ENCODE measurements around the gene MAP3K7. TPM values are rescaled to one million over a fixed set of nuclear protein-coding genes. Genes with fewer than 3 reads are reported as not detected.

The MAP3K7 gene
- total and polyA plus RNA-seq, 2 of the 8 experiments (the other 6 are each of a cell fraction or from before 2014, with no cell fraction given), result 27.3 to 34.8 TPM

DNA sequence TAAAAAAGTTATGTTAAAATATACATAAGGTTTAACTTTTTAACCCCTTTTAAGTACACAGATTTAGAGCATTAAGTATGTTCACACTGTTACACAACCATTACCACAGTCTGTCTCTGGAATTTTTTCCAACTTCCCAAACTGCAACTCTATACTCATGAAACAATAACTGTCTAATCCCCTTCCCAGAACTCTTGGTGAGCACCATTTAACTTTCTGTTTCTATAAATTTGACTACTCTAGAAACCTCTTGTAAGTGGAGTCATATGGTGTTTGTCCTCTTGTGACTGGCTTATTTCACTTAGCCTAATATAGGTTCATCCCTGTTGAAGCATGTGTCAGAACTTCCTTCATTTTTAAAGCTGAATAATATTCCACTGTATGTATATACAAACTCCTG is 98.1 kb downstream of the MAP3K7 start (continued):
- TF ChIP-seq, protein P1, sequence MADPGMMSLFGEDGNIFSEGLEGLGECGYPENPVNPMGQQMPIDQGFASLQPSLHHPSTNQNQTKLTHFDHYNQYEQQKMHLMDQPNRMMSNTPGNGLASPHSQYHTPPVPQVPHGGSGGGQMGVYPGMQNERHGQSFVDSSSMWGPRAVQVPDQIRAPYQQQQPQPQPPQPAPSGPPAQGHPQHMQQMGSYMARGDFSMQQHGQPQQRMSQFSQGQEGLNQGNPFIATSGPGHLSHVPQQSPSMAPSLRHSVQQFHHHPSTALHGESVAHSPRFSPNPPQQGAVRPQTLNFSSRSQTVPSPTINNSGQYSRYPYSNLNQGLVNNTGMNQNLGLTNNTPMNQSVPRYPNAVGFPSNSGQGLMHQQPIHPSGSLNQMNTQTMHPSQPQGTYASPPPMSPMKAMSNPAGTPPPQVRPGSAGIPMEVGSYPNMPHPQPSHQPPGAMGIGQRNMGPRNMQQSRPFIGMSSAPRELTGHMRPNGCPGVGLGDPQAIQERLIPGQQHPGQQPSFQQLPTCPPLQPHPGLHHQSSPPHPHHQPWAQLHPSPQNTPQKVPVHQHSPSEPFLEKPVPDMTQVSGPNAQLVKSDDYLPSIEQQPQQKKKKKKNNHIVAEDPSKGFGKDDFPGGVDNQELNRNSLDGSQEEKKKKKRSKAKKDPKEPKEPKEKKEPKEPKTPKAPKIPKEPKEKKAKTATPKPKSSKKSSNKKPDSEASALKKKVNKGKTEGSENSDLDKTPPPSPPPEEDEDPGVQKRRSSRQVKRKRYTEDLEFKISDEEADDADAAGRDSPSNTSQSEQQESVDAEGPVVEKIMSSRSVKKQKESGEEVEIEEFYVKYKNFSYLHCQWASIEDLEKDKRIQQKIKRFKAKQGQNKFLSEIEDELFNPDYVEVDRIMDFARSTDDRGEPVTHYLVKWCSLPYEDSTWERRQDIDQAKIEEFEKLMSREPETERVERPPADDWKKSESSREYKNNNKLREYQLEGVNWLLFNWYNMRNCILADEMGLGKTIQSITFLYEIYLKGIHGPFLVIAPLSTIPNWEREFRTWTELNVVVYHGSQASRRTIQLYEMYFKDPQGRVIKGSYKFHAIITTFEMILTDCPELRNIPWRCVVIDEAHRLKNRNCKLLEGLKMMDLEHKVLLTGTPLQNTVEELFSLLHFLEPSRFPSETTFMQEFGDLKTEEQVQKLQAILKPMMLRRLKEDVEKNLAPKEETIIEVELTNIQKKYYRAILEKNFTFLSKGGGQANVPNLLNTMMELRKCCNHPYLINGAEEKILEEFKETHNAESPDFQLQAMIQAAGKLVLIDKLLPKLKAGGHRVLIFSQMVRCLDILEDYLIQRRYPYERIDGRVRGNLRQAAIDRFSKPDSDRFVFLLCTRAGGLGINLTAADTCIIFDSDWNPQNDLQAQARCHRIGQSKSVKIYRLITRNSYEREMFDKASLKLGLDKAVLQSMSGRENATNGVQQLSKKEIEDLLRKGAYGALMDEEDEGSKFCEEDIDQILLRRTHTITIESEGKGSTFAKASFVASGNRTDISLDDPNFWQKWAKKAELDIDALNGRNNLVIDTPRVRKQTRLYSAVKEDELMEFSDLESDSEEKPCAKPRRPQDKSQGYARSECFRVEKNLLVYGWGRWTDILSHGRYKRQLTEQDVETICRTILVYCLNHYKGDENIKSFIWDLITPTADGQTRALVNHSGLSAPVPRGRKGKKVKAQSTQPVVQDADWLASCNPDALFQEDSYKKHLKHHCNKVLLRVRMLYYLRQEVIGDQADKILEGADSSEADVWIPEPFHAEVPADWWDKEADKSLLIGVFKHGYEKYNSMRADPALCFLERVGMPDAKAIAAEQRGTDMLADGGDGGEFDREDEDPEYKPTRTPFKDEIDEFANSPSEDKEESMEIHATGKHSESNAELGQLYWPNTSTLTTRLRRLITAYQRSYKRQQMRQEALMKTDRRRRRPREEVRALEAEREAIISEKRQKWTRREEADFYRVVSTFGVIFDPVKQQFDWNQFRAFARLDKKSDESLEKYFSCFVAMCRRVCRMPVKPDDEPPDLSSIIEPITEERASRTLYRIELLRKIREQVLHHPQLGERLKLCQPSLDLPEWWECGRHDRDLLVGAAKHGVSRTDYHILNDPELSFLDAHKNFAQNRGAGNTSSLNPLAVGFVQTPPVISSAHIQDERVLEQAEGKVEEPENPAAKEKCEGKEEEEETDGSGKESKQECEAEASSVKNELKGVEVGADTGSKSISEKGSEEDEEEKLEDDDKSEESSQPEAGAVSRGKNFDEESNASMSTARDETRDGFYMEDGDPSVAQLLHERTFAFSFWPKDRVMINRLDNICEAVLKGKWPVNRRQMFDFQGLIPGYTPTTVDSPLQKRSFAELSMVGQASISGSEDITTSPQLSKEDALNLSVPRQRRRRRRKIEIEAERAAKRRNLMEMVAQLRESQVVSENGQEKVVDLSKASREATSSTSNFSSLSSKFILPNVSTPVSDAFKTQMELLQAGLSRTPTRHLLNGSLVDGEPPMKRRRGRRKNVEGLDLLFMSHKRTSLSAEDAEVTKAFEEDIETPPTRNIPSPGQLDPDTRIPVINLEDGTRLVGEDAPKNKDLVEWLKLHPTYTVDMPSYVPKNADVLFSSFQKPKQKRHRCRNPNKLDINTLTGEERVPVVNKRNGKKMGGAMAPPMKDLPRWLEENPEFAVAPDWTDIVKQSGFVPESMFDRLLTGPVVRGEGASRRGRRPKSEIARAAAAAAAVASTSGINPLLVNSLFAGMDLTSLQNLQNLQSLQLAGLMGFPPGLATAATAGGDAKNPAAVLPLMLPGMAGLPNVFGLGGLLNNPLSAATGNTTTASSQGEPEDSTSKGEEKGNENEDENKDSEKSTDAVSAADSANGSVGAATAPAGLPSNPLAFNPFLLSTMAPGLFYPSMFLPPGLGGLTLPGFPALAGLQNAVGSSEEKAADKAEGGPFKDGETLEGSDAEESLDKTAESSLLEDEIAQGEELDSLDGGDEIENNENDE (IDR thresholded peaks at IDR 0.05; ENCODE audit: insufficient replicate concordance, low read length), result no peak
- TF ChIP-seq HDAC2 (IDR thresholded peaks at IDR 0.05; ENCODE audit: borderline replicate concordance in 1 of 2, low read depth in 2 of 2, low read length in 2 of 2) (no peak), MAFK (IDR thresholded peaks at IDR 0.05; ENCODE audit: low read depth, low read length) (no peak), GABPA (IDR thresholded peaks at IDR 0.05; ENCODE audit: borderline replicate concordance, insufficient read depth, low read length) (no peak)
- TF ChIP-seq, protein P2, sequence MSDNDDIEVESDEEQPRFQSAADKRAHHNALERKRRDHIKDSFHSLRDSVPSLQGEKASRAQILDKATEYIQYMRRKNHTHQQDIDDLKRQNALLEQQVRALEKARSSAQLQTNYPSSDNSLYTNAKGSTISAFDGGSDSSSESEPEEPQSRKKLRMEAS (IDR thresholded peaks at IDR 0.05), result no peak

Measured in H1 (cell line).